ENCODE measurements around the gene COL4A1.

The COL4A1 gene

DNA sequence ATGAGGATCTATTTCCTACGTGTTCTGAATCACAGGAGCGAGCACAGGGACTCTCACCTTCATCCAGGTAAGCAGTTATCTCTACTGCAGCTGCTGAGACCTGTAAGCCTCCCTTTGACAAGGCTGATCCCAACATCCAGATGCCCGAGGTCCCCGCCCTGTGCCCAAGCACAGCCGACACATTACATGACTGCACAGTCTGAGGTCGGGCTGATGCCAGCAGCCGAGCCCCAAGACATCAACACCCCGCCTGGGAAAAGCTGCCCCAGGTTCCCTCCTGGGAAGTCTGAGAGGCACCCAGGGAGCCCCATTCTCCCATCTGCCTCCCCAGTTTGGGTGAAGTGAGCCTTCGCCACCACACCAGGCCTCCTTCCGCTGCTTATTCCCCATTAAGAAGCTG is 95.9 kb downstream of the COL4A1 start:
- DNase-seq (ENCODE audit: extremely low read depth, low read depth) = no peak
- TF ChIP-seq, protein P1, sequence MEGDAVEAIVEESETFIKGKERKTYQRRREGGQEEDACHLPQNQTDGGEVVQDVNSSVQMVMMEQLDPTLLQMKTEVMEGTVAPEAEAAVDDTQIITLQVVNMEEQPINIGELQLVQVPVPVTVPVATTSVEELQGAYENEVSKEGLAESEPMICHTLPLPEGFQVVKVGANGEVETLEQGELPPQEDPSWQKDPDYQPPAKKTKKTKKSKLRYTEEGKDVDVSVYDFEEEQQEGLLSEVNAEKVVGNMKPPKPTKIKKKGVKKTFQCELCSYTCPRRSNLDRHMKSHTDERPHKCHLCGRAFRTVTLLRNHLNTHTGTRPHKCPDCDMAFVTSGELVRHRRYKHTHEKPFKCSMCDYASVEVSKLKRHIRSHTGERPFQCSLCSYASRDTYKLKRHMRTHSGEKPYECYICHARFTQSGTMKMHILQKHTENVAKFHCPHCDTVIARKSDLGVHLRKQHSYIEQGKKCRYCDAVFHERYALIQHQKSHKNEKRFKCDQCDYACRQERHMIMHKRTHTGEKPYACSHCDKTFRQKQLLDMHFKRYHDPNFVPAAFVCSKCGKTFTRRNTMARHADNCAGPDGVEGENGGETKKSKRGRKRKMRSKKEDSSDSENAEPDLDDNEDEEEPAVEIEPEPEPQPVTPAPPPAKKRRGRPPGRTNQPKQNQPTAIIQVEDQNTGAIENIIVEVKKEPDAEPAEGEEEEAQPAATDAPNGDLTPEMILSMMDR (IDR thresholded peaks at IDR 0.05; ENCODE audit: low read depth, low read length) = no peak

DNA sequence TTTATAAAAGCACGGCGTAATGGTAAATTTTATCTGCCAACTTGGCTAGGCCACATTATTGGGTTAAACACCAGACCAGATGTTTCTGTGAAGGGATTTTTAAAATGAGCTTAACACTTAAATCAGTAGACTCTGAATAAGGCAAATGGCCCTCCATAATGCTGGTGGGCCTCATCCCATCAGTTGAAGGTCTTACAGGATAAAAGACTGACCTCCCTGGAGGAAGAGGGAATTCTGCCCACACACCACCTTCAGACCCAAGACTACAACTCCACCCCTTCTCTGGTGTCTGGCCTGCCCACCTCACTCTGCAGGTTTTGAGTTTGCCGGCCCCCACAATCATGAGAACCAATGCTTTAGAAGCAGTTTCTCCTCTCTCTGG is 96.4 kb downstream of the COL4A1 start:
- DNase-seq (ENCODE audit: extremely low read depth, low read depth) = no peak
- TF ChIP-seq, protein P1 (IDR thresholded peaks at IDR 0.05; ENCODE audit: low read depth, low read length) = no peak

DNA sequence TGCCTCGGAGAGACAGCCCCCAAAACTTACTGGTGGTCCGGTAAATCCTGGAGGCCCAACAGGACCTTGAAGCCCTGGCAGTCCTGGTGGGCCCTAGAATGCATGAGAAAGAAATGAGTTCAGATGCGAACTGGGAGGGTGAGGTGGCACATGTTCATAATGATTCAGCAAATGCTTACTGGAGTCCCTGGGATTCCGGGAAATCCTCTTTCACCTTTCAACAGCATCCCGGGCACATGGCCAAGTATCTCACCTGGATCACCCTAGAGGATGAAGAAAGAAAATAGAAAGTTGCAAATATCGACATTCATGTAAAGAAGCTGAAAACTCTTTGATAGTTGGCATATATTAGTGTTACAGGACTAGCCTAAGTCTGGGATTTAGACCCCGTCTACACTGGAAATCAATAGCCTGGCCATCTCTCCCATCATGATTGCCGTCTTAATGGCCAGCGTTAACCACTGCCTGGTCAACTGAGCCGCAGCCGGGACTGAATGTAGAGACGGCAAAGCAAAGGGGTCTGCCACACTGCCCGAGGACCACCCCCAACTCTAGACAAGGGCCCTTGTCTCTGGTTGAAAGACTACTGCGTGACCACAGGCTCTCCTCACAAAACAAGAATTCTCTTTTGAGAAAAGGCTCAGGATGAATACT is 96.9 kb downstream of the COL4A1 start:
- DNase-seq (ENCODE audit: extremely low read depth, low read depth) = no peak
- TF ChIP-seq, protein P1 (IDR thresholded peaks at IDR 0.05; ENCODE audit: low read depth, low read length) = no peak

DNA sequence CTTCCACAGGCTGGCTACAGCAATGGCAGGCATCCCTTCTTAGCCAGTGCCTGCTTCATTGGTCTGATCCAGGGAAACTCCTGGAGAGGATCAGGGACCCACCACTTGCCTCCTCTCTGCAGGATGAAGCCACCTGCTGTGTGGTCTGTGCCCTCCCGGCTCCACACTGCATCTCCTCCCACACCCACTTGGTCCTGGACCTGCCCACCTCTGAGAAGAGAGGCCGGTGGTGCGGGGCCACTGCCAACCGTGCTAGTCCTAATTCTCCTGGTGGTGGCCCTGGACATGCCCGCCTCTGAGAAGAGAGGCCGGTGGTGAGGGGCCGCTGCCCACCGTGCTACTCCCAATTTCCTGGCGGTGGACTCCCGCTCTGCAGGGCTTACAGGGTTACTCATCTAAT is 98.8 kb downstream of the COL4A1 start:
- TF ChIP-seq, protein P1 (IDR thresholded peaks at IDR 0.05; ENCODE audit: low read depth, low read length) = no peak
- DNase-seq (ENCODE audit: extremely low read depth, low read depth) = no peak

DNA sequence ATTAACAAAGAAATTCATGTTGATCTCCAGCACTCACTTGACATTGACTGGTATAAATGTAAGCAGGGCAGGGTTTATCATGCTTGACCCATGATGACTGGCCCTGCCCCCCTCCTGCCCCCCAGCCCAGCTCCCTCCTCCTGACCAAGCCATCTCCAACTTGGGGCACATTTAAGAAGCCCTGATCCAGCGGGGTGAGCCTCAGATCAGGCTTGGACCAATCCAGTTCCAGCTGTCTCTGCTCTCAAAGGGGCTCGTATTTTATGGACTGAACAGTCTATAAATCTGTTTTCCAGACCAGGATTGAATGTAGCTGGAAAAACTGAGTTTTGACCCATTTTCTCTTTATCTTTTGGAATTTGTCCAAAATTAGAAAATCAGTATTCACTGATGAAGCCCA is 100.0 kb downstream of the COL4A1 start:
- no peak for DNase-seq (ENCODE audit: extremely low read depth, low read depth)
- TF ChIP-seq, protein P1 (IDR thresholded peaks at IDR 0.05; ENCODE audit: low read depth, low read length) = no peak

DNA sequence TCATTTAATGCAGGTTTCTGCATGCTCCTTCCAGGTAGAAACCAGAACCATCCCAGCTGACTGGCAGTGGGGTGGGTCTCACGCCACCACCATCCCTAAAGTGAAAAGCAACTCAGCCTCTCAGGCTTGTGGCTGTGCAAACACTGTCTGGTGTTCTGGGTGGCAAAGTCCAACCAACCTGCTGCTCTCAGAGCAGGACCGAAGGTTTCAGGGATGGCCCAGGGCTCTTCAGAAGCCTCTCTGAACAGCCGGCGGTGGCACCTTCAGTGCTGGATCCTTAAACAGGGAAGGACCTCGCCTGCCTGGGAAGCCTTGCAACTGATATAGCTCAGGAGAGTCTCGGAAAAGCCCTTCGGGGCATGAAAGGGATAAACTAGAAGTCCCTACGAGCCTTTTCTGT is 100.8 kb downstream of the COL4A1 start:
- no peak for DNase-seq (ENCODE audit: extremely low read depth, low read depth)
- TF ChIP-seq, protein P1 (IDR thresholded peaks at IDR 0.05; ENCODE audit: low read depth, low read length) = no peak

DNA sequence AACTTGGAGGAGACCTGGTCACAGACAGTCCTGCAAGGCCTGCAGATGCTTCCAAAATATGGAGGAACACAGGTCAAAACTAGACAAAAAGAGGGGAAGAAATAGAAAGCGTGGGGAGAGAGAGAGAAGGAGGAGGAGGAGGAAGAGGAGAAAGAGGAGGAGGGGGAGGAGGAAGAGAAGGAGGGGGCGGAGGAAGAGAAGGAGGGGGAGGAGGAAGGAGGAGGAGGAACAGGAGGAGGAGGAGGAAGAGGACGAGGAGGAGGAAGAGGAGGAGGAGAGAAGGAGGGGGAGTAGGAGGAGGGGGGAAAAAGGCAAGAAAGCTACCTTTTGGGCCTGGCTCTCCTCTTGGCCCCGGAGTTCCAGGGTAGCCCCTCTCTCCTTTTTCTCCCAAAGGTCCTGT is 105.8 kb downstream of the COL4A1 start:
- no peak for DNase-seq (ENCODE audit: extremely low read depth, low read depth)
- TF ChIP-seq, protein P1 (IDR thresholded peaks at IDR 0.05; ENCODE audit: low read depth, low read length) = no peak
